H1 (cell line): Measurements from ENCODE around the gene SLC15A1. TPM values are rescaled to one million over a fixed set of nuclear protein-coding genes. Genes with fewer than 3 reads are reported as not detected.
"Not testable (repeated sequence)": the region's sequence is repeated elsewhere in the genome, so short reads cannot be mapped to it uniquely, and the experiment has no call there.

Source experiments
- CTCF ChIA-PET: fragments of 300-600 bp; sonication (Branson Sonifier 250); formaldehyde crosslinking; loops from one replicate; lab custom pipeline; 2021; ENCODE audit not compliant: partially characterized antibody; lab: Charles Lee
- POLR2A ChIA-PET: fragments of 300-600 bp; sonication (Branson Sonifier 250); formaldehyde crosslinking; loops from one replicate; lab custom pipeline; 2021; ENCODE audit warnings: inconsistent platforms; ENCODE audit not compliant: partially characterized antibody; lab: Charles Lee
- DNase-seq, 2 experiments: peaks; one replicate each; pipeline versions ENCODE4 v3.0.0 to v3.0.0-alpha.2; 2010 to 2022; ENCODE audit warnings: low spot score in 2 of 2, low read depth in 1 of 2, mixed read lengths in 1 of 2
- FAIRE-seq: peaks from 2 replicates; lab custom pipeline; 2011; peaks lifted over from hg19 to GRCh38; lab: Jason Lieb, UNC
- H2AFZ ChIP-seq: 2 replicates; pipeline ENCODE4 v1.8.1; 2012; ENCODE audit warnings: low read length, inconsistent platforms
- H2AK5ac ChIP-seq: 2 replicates; pipeline ENCODE4 v1.6.1; 2013; ENCODE audit warnings: low read depth, low read length
- H2BK120ac ChIP-seq: replicated peaks from 2 replicates; pipeline ENCODE3; 2013; ENCODE audit warnings: low read depth, low read length, inconsistent platforms
- H2BK12ac ChIP-seq: 2 replicates; pipeline ENCODE4 v1.6.1; 2013; ENCODE audit warnings: low read depth, low read length
- H2BK15ac ChIP-seq: 2 replicates; pipeline ENCODE4 v1.6.1; 2013; ENCODE audit warnings: low read length
- H2BK20ac ChIP-seq: 2 replicates; pipeline ENCODE4 v1.6.1; 2013; ENCODE audit warnings: low read length
- H2BK5ac ChIP-seq: 2 replicates; pipeline ENCODE4 v1.6.1; 2013; ENCODE audit warnings: low read depth, low read length
- H3K14ac ChIP-seq: 2 replicates; pipeline ENCODE4 v1.6.1; 2013; ENCODE audit warnings: inconsistent platforms; ENCODE audit not compliant: insufficient read length
- H3K18ac ChIP-seq: 2 replicates; pipeline ENCODE4 v1.6.1; 2013; ENCODE audit warnings: low read length; ENCODE audit errors: extremely low read depth
- H3K23ac ChIP-seq: 2 replicates; pipeline ENCODE4 v1.6.1; 2013; ENCODE audit warnings: inconsistent platforms; ENCODE audit not compliant: insufficient read length
- H3K23me2 ChIP-seq: 2 replicates; pipeline ENCODE4 v1.6.1; 2013; ENCODE audit warnings: low read depth, low read length
- H3K27ac ChIP-seq: 2 replicates; pipeline ENCODE4 v1.6.1; 2011; ENCODE audit warnings: low read depth, low read length, inconsistent platforms
- H3K27me3 ChIP-seq, 4 experiments: replicated peaks in 1 of 4; 1 replicate in 1 of 4; 2 replicates in 3 of 4; pipeline versions ENCODE4 v1.6.1 to v1.8.1; 2011 to 2013; ENCODE audit warnings: low read length in 3 of 4, mild to moderate bottlenecking in 3 of 4, inconsistent platforms in 2 of 4, mixed read lengths in 2 of 4, moderate library complexity in 1 of 4; ENCODE audit not compliant: control insufficient read depth in 3 of 4, insufficient read depth in 3 of 4; ENCODE audit errors: extremely low read depth in 1 of 4
- H3K36me3 ChIP-seq, 4 experiments: 2 replicates each; pipeline versions ENCODE4 v1.6.1 to v1.8.1; 2011 to 2013; ENCODE audit warnings: mild to moderate bottlenecking in 4 of 4, low read length in 3 of 4, moderate library complexity in 2 of 4, control low read depth in 1 of 4, inconsistent platforms in 1 of 4; ENCODE audit not compliant: insufficient read depth in 4 of 4, control insufficient read depth in 2 of 4
- H3K4ac ChIP-seq: replicated peaks from 2 replicates; pipeline ENCODE3; 2013; ENCODE audit warnings: low read length, low read depth, mixed read lengths, inconsistent platforms; ENCODE audit not compliant: insufficient read length
- H3K4me1 ChIP-seq, 4 experiments: replicated peaks in 1 of 4; 1 replicate in 1 of 4; 2 replicates in 3 of 4; pipeline versions ENCODE4 v1.6.1 to v1.8.1; 2011 to 2013; ENCODE audit warnings: low read length in 3 of 4, inconsistent platforms in 2 of 4, mixed read lengths in 1 of 4; ENCODE audit not compliant: insufficient read depth in 4 of 4, control insufficient read depth in 3 of 4
- H3K4me2 ChIP-seq, 2 experiments: 2 replicates each; pipeline versions ENCODE4 v1.6.1 to v1.8.1; 2011 to 2013; ENCODE audit warnings: low read depth in 2 of 2, low read length in 2 of 2, control low read depth in 1 of 2, inconsistent platforms in 1 of 2, mild to moderate bottlenecking in 1 of 2; ENCODE audit not compliant: insufficient read depth in 1 of 2
- H3K4me3 ChIP-seq, 4 experiments: fragments of 200-600, 300-600 bp in 1 of 4; sonication (generic), shearing (Covaris generic), sonication (Bioruptor Twin) in 1 of 4; 2 replicates each; pipeline versions ENCODE4 v1.5.1 to v1.8.1; 2011 to 2016; ENCODE audit warnings: low read length in 4 of 4, low read depth in 3 of 4, control low read depth in 2 of 4, inconsistent platforms in 2 of 4, mild to moderate bottlenecking in 2 of 4, mixed read lengths in 1 of 4, moderate library complexity in 1 of 4; ENCODE audit not compliant: insufficient read depth in 2 of 4; ENCODE audit errors: extremely low read depth in 1 of 4
- H3K56ac ChIP-seq: replicated peaks from 2 replicates; pipeline ENCODE3; 2013; ENCODE audit warnings: low read depth, mild to moderate bottlenecking, mixed read lengths, low read length, inconsistent platforms; ENCODE audit not compliant: insufficient read length
- H3K79me1 ChIP-seq: 2 replicates; pipeline ENCODE4 v1.6.1; 2013; ENCODE audit warnings: low read depth, low read length, control low read depth
- H3K79me2 ChIP-seq, 2 experiments: 2 replicates each; pipeline versions ENCODE4 v1.6.1 to v1.8.1; 2012 to 2013; ENCODE audit warnings: low read length in 2 of 2, mild to moderate bottlenecking in 2 of 2, inconsistent platforms in 1 of 2; ENCODE audit not compliant: insufficient read depth in 2 of 2, control insufficient read depth in 1 of 2
- H3K9ac ChIP-seq, 4 experiments: replicated peaks in 1 of 4; 1 replicate in 1 of 4; 2 replicates in 3 of 4; pipeline versions ENCODE4 v1.6.1 to v1.8.1; 2011 to 2013; ENCODE audit warnings: low read depth in 3 of 4, low read length in 3 of 4, control low read depth in 2 of 4, mild to moderate bottlenecking in 2 of 4, moderate library complexity in 2 of 4, inconsistent platforms in 1 of 4; ENCODE audit errors: extremely low read depth in 1 of 4
- H3K9me3 ChIP-seq, 2 experiments: 2 replicates each; pipeline versions ENCODE4 v1.6.1 to v1.8.1; 2012 to 2013; ENCODE audit warnings: mild to moderate bottlenecking in 2 of 2, moderate library complexity in 2 of 2, control low read depth in 1 of 2, inconsistent platforms in 1 of 2, low read depth in 1 of 2, low read length in 1 of 2, mixed read lengths in 1 of 2; ENCODE audit not compliant: insufficient read depth in 2 of 2
- H4K20me1 ChIP-seq, 2 experiments: replicated peaks in 1 of 2; 2 replicates each; pipeline versions ENCODE3 to v1.8.1; 2011 to 2013; ENCODE audit warnings: inconsistent platforms in 2 of 2, low read length in 2 of 2, mild to moderate bottlenecking in 1 of 2; ENCODE audit not compliant: insufficient read depth in 2 of 2, control insufficient read depth in 1 of 2
- H4K5ac ChIP-seq: 2 replicates; pipeline ENCODE4 v1.6.1; 2013; ENCODE audit warnings: low read length, low read depth, mixed read lengths, inconsistent platforms; ENCODE audit not compliant: insufficient read length
- H4K8ac ChIP-seq: 2 replicates; pipeline ENCODE4 v1.8.0; 2013; ENCODE audit warnings: mild to moderate bottlenecking, moderate library complexity, low read length, inconsistent platforms; ENCODE audit not compliant: insufficient read depth; ENCODE audit errors: extremely low read depth
- H4K91ac ChIP-seq: replicated peaks from 2 replicates; pipeline ENCODE3; 2013; ENCODE audit warnings: low read length, mixed read lengths, inconsistent platforms; ENCODE audit not compliant: insufficient read length
- CBX5 ChIP-seq: fragments of 300-800, 300-1000 bp; sonication (generic); IDR thresholded peaks from 2 replicates; pipeline ENCODE4 v1.7.1; 2016; ENCODE audit warnings: antibody characterized with exemption, low read length, low read depth
- TEAD4 ChIP-seq: IDR thresholded peaks from 2 replicates; pipeline ENCODE4 v1.6.1; 2012; ENCODE audit warnings: low read depth, low read length, inconsistent platforms, mixed read lengths
- WGBS, 2 experiments: shearing (Covaris generic) in 1 of 2; methylation state at CpG; one replicate each; pipeline versions ENCODE4 v1.1.6 to v1.1.7; 2013 to 2015; ENCODE audit warnings: low lambda C conversion rate in 2 of 2, mixed read lengths in 2 of 2, inconsistent platforms in 1 of 2, low coverage in 1 of 2, missing lambda C conversion rate in 1 of 2; ENCODE audit not compliant: insufficient replicate concordance in 2 of 2, insufficient coverage in 1 of 2, insufficient read length in 1 of 2; ENCODE audit errors: extremely low coverage in 1 of 2, missing lambda C conversion rate in 1 of 2; 5-methylcytosine and 5-hydroxymethylcytosine counted together
- polyA plus RNA-seq, 7 experiments: library from polyadenylated mRNA; depleted of rRNA in 3 of 7; stranded (reverse) in 5 of 7; unstranded in 2 of 7; fragments of >200 nt in 5 of 7; fragments of 200-250 nt in 2 of 7; gene quantifications; 1 replicate in 5 of 7; 2 replicates in 1 of 7; 4 replicates in 1 of 7; pipeline versions ENCODE4 v1.2.1 to v1.2.3, GENCODE V29; 2011 to 2013; ENCODE audit warnings: missing spikeins in 2 of 7, mixed read lengths in 2 of 7
- total RNA-seq: library from RNA; stranded (reverse); fragmentation: NEBNext Ultra II Directional; extraction: Animal tissue kit (Norgen Biotek cat#: 25700); gene quantifications from 2 replicates; pipeline ENCODE4 v1.2.1, GENCODE V29; 2021

Gene SLC15A1
- total and polyA plus RNA-seq, 2 of the 8 experiments (the other 6 are each of a cell fraction or from before 2014, with no cell fraction given), result 1.3 to 2.4 TPM

DNA sequence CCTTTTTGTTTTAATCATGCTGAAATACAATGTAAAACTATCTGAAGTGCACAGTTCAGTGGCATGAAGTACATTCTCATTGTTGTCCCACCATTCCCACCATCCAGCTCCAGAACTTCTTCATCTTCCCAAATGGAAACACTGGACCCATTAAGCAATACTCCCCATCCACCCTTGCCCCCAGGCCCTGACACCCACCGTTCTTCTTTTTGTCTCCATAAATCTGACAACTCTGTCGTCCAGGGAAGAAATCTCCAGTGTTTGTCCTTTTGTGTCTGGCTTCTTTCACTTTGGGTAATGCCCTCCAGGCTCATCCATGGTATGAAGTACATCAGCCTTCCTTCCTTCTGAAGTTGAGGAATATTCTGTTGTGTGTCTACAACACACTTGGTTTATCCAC lies 2.6 kb upstream of the SLC15A1 start:
- FAIRE-seq, result no peak
- no peaks in the 10 kb centered on the region for H3K79me1 ChIP-seq

GRCh38 chr13:98754468-98754867 lies 2.0 kb upstream of the SLC15A1 start:
- H2AFZ ChIP-seq, POLR2A ChIA-PET, H4K8ac ChIP-seq, H2BK120ac ChIP-seq, H3K4me1 ChIP-seq, FAIRE-seq, H3K14ac ChIP-seq, H3K4me2 ChIP-seq, H3K79me2 ChIP-seq, H2BK12ac ChIP-seq, H3K36me3 ChIP-seq, H2AK5ac ChIP-seq, H2BK20ac ChIP-seq, H3K4me3 ChIP-seq, H2BK5ac ChIP-seq, H4K20me1 ChIP-seq, H3K9ac ChIP-seq, H3K79me1 ChIP-seq, H3K4ac ChIP-seq, H3K18ac ChIP-seq, CTCF ChIA-PET, H3K9me3 ChIP-seq, H3K23ac ChIP-seq, H4K5ac ChIP-seq, DNase-seq, H4K91ac ChIP-seq, H2BK15ac ChIP-seq, H3K27ac ChIP-seq, H3K56ac ChIP-seq: not testable (repeated sequence)
- whole genome bisulfite sequencing, 2 experiments, result 77% methylated on average over 4 of the region's 4 CpGs; no CpG with 5 or more reads in 1 of the 2 experiments
- Histone ChIP-seq H3K23me2 (peaks cover 13% of the 10 kb centered on the region; the same call in 1 of the 2 replicates), H3K27me3 (peaks cover 0 to 23% (median 16%) of the 10 kb centered on the region in 4 experiments; a peak in 6 of 7 replicates)

More for the DNA sequence above, 2.6 kb upstream of the SLC15A1 start:
- Histone ChIP-seq H3K9ac (no peak overlapping the region), H3K27me3 (peaks cover 0 to 23% (median 16%) of the 10 kb centered on the region in 4 experiments; a peak in 6 of 7 replicates), H2BK15ac (no peak overlapping the region), H3K23ac (no peak overlapping the region), H3K36me3 (no peaks in the 10 kb centered on the region), H3K18ac (no peak overlapping the region), H3K4ac (no peak overlapping the region), H3K23me2 (peaks cover 13% of the 10 kb centered on the region; the same call in 1 of the 2 replicates), H4K8ac (no peak overlapping the region), H3K4me2 (no peak overlapping the region), H4K5ac (no peak overlapping the region)
- CTCF ChIA-PET, result interaction anchor here (1.0 to 2.1 kb wide), 2 partner anchors 11 to 18 kb away, joined by 3 to 5 read pairs; no protein-coding TSS in a partner anchor
- WGBS, 2 experiments, result 100% methylated on average over 2 of the region's 2 CpGs; no CpG with 5 or more reads in 1 of the 2 experiments
- TF ChIP-seq CBX5, result no peak
- TF ChIP-seq TEAD4, result no peak
- TF ChIP-seq, all 59 proteins: peak for 0
- Histone ChIP-seq H2BK20ac (no peak overlapping the region), H3K9me3 (no peaks in the 10 kb centered on the region), H2BK120ac (no peak overlapping the region), H2BK5ac (no peak overlapping the region), H3K14ac (no peak overlapping the region), H4K91ac (no peak overlapping the region), H2BK12ac (no peak overlapping the region), H3K27ac (no peak overlapping the region), H2AFZ (no peak overlapping the region), H3K56ac (no peak overlapping the region), H3K4me3 (no peak overlapping the region), H3K79me2 (no peaks in the 10 kb centered on the region), H4K20me1 (no peaks in the 10 kb centered on the region), H2AK5ac (no peak overlapping the region), H3K4me1 (peaks cover 0 to 10% (median 6%) of the 10 kb centered on the region in 4 experiments; a peak in 4 of 7 replicates)
- POLR2A ChIA-PET, result no interaction called here
- DNase-seq, result no peak
